Activated naive CD8-positive, alpha-beta T cell treated with anti-CD3 and anti-CD28 coated beads, Interleukin-2, amount 10 ng/mL, durations not matched to agents 7 days and 5 days (primary cell): ENCODE data around the gene ITGAD. TPM values are rescaled to one million over a fixed set of nuclear protein-coding genes. Genes with fewer than 3 reads are reported as not detected.
A peak's percentile ranks its signal among the peaks of the same experiment; 100 is the strongest.
"Not testable (repeated sequence)": the region's sequence is repeated elsewhere in the genome, so short reads cannot be mapped to it uniquely, and the experiment has no call there.

Experiments
- ATAC-seq: fragments of 150-1000 bp; cut with Tn5 transposase; one replicate; pipeline ENCODE4 v1.10.0; 2021; ENCODE audit warnings: low read depth, moderate library complexity
- POLR2A ChIA-PET: fragments of 350-600 bp; sonication (Branson Sonifier 250); formaldehyde crosslinking; loops from one replicate; lab custom pipeline; 2021; ENCODE audit warnings: antibody characterized with exemption; lab: Charles Lee
- DNase-seq: peaks from one replicate; pipeline ENCODE4 v3.0.0; 2021
- H3K27ac Mint-ChIP-seq: one replicate; pipeline ENCODE4 v1.8.0; 2022; ENCODE audit warnings: mild to moderate bottlenecking, mixed read lengths
- H3K27me3 Mint-ChIP-seq: one replicate; pipeline ENCODE4 v1.8.0; 2022; ENCODE audit warnings: mild to moderate bottlenecking, moderate library complexity, mixed read lengths
- H3K36me3 Mint-ChIP-seq: one replicate; pipeline ENCODE4 v1.8.0; 2021; ENCODE audit warnings: mild to moderate bottlenecking, mixed read lengths
- H3K4me1 Mint-ChIP-seq: one replicate; pipeline ENCODE4 v1.8.0; 2021; ENCODE audit warnings: mixed read lengths
- H3K4me3 Mint-ChIP-seq: one replicate; pipeline ENCODE4 v1.8.0; 2022; ENCODE audit warnings: mild to moderate bottlenecking, moderate library complexity, mixed read lengths
- H3K9me3 Mint-ChIP-seq: one replicate; pipeline ENCODE4 v1.8.0; 2021; ENCODE audit warnings: mixed read lengths
- total RNA-seq, 2 experiments: library from RNA; stranded (reverse); gene quantifications; one replicate each; pipeline ENCODE4 v1.2.3, GENCODE V29; 2021

Gene ITGAD
- total RNA-seq, 2 experiments from 2014 or later = 0.09 to 0.28 TPM

DNA sequence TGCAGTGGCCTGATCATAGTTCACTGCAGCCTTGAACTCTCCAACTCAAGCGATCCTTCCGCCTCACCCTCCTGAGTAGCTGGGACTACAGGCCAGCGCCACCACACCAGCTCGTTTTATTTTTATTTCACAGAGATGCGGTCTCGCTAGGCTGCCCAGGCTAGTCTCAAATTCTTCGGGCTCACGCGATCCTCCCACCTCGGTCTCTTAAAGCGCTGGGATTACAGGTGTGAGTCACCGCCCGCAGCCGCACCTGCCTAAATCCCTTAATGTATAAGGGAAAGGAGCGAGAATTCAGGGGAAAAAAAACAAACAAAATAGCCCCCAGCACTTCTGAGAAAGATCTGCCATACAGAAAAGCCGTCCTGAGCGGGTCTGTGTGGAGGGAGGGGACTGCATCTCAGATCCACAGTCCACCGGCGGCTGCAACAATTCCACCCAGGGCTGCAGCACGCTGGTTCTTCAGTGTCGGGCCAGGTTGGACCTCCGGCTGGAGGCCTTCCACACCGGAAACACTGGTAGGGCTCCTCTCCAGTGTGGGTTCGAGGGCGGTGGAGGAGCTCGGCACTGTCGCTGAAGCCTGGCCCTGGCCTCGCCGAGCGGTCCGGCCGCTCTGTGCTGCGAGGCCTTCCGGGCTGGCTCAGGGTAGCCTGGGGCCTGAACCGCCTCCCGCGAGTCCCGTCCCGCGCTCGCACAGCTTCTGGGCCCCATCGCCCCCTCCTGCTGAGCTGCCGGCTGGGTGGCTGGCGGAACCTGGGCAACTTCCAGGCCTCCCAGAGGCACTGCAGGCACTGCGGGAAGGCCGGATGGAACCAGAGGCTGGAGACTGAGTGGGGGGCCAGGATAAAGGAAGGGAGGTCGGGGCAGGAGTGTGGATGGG is 42.4 kb downstream of the ITGAD start:
- H3K4me1 Mint-ChIP-seq = peaks cover 19% of the 10 kb centered on the region
- H3K27ac Mint-ChIP-seq = no peak overlapping the region
- H3K4me3 Mint-ChIP-seq = no peak overlapping the region
- ATAC-seq (no peak), DNase-seq (no peak)
- H3K9me3 Mint-ChIP-seq = no peaks in the 10 kb centered on the region
- no peaks in the 10 kb centered on the region for H3K27me3 Mint-ChIP-seq
- no peaks in the 10 kb centered on the region for H3K36me3 Mint-ChIP-seq
- POLR2A ChIA-PET = no interaction called here

DNA sequence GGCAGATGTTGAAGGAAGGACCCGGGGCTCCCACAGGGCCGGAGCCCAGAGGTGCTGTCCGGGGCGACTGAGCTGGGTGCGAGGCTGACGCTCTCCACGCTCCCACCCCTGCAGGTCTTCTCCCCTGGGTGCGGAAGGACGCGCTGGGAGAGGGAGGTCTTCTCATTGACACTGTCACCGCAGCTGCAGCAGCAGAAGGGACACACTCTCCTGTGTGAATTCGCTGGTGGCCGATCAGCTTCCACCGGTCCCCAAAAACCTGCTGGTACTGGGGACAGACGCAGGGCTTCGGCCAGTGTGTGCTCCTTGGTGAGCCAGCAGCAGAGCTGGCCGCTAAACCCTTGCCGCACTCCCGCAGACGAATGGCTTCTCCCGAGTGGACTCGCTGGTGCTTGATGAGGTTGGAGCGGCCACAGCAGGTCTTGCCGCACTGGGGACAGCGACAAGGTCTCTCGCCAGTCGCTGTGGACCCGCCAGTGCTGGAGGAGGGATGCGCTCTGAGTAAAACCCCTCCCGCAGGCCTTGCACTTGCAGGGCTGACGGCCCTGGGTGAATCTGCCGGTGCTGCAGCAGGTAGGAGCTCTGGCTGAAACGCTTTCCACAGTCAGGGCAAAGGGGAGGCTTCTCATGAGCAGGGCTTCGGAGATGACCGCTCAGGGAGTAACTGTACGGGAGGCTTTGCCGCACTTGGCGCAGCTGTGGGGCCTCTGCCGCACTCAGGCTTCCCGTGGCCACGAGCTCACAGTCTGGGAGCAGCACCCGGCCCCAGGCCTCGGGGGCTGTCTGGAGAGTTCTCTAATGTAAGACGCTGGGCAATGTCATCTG is 43.3 kb downstream of the ITGAD start:
- H3K27ac Mint-ChIP-seq = no peak overlapping the region
- no peak for ATAC-seq
- peaks cover 15% of the 10 kb centered on the region for H3K4me1 Mint-ChIP-seq
- no peaks in the 10 kb centered on the region for H3K9me3 Mint-ChIP-seq
- POLR2A ChIA-PET = interaction anchor here (1.2 kb wide), 1 partner anchor 256 kb away, joined by 3 read pairs; no protein-coding TSS in a partner anchor
- H3K4me3 Mint-ChIP-seq = no peak overlapping the region
- no peak for DNase-seq
- H3K27me3 Mint-ChIP-seq = no peaks in the 10 kb centered on the region
- no peaks in the 10 kb centered on the region for H3K36me3 Mint-ChIP-seq

DNA sequence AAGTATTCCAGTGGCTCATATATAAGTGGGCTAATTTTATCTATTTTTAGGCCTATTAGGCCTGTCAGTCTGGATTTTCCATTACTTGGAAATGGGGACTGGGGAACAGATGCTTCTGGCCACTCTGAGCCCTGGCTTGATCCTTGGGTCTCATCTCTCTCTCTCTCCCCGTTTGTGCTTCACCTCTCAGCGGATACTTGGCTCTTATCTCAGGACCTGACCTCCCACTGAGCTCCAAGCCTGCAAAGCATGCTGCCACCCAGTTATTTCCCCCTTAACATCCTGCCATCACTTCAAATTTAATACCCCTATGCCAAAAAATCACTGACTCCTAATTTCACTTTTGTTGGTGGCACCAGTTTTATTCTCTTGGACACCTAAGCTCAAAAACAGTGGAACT is 45.3 kb downstream of the ITGAD start:
- no peaks in the 10 kb centered on the region for H3K9me3 Mint-ChIP-seq
- no peak for ATAC-seq
- POLR2A ChIA-PET = interaction anchor here (0.5 kb wide), 1 partner anchor 236 kb away, joined by 3 read pairs; no protein-coding TSS in a partner anchor
- no peaks in the 10 kb centered on the region for H3K36me3 Mint-ChIP-seq
- H3K4me1 Mint-ChIP-seq = peaks cover 20% of the 10 kb centered on the region
- H3K27ac Mint-ChIP-seq = no peak overlapping the region
- no peaks in the 10 kb centered on the region for H3K27me3 Mint-ChIP-seq
- no peak for DNase-seq
- no peak overlapping the region for H3K4me3 Mint-ChIP-seq

- H3K9me3 Mint-ChIP-seq, DNase-seq, H3K36me3 Mint-ChIP-seq, H3K27ac Mint-ChIP-seq, H3K27me3 Mint-ChIP-seq, H3K4me3 Mint-ChIP-seq, POLR2A ChIA-PET, ATAC-seq: not testable (repeated sequence)
- peaks cover 18% of the 10 kb centered on the region for H3K4me1 Mint-ChIP-seq
Measured at GRCh38 chr16:31439023-31439422, 45.9 kb downstream of the ITGAD start.

GRCh38 chr16:31439519-31439918 is 46.4 kb downstream of the ITGAD start:
- no peak for ATAC-seq

DNA sequence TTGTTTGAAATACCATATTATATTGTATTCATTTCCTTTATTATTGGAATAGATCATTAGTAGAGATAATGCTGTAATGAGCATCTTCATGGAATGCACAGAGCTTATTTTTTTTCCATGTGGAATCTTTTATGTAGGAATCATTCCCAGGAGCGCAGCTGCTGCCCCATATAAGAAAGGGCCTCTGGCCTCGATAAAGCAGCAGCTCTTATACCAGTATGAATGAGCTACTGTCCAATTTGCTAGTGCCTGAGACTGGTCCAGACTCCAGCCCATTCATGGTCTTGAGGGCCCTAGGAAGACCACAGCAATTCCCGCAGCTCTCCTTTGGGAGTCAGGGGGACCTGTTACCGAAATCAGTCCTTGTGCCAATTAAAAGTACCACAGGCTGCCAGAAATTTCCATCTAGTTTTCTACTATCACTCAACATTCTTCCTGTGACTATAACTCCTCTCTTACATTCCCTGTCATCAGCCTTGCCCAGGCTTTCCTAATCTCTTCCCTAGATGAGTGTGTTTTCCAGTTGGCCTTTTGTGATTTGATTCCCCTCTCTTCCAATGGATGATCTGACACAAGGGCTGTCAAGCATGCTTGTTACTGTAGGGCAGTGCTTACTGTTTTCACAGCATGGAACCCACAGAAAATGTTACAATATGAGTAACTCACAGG is 47.5 kb downstream of the ITGAD start:
- H3K4me1 Mint-ChIP-seq = peaks cover 18% of the 10 kb centered on the region
- POLR2A ChIA-PET = interaction anchor here (0.6 to 1.0 kb wide), 4 partner anchors 12 to 392 kb away, joined by 3 to 7 read pairs (median 4); partner anchors contain the start of gene PYCARD
- H3K27ac Mint-ChIP-seq = no peak overlapping the region
- ATAC-seq = no peak
- no peak overlapping the region for H3K4me3 Mint-ChIP-seq
- H3K27me3 Mint-ChIP-seq = no peaks in the 10 kb centered on the region
- no peak for DNase-seq
- H3K9me3 Mint-ChIP-seq = no peaks in the 10 kb centered on the region
- no peaks in the 10 kb centered on the region for H3K36me3 Mint-ChIP-seq

More at GRCh38 chr16:31439519-31439918, 46.4 kb downstream of the ITGAD start:
- POLR2A ChIA-PET = interaction anchor here (0.8 to 0.9 kb wide), 2 partner anchors 13 to 237 kb away, joined by 3 read pairs; partner anchors contain the start of gene PYCARD
- DNase-seq = no peak
- H3K27me3 Mint-ChIP-seq = no peaks in the 10 kb centered on the region
- no peaks in the 10 kb centered on the region for H3K36me3 Mint-ChIP-seq
- no peaks in the 10 kb centered on the region for H3K9me3 Mint-ChIP-seq
- H3K4me3 Mint-ChIP-seq = no peak overlapping the region
- H3K4me1 Mint-ChIP-seq = peaks cover 18% of the 10 kb centered on the region
- H3K27ac Mint-ChIP-seq = no peak overlapping the region

- H3K36me3 Mint-ChIP-seq = no peaks in the 10 kb centered on the region
- peak overlapping the region; percentile 69 for H3K27ac Mint-ChIP-seq
- ATAC-seq (no peak), DNase-seq (no peak)
- peaks cover 18% of the 10 kb centered on the region for H3K4me1 Mint-ChIP-seq
- H3K9me3 Mint-ChIP-seq = no peaks in the 10 kb centered on the region
- peak overlapping the region; percentile 69 for H3K4me3 Mint-ChIP-seq
- POLR2A ChIA-PET = interaction anchor here (0.6 to 2.0 kb wide), 11 partner anchors 16 to 299 kb away, joined by 3 to 11 read pairs (median 6); partner anchors contain the start of genes FUS and PYCARD
- H3K27me3 Mint-ChIP-seq = no peaks in the 10 kb centered on the region
Measured at GRCh38 chr16:31441956-31442355, 48.8 kb downstream of the ITGAD start.

GRCh38 chr16:31445931-31446330 is 52.8 kb downstream of the ITGAD start:
- ATAC-seq = not testable (repeated sequence)

DNA sequence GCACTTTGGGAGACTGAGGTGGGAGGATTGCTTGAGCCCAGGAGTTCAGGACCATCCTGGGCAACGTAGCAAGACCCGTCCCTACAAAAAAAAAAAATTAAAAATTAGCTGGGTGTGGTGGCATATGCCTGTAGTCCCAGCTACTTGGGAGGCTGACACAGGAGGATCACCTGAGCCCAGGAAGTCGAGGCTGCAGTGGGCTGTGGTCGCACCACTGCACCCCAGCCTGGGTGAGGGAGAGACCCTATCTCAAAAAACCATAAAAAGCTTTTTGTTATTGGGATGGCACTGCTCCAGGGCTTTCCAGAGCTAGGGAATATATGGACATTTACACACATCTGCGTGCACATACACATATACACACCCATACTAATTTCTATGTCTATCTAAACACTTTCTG is 58.1 kb downstream of the ITGAD start:
- H3K36me3 Mint-ChIP-seq = peaks cover 9% of the 10 kb centered on the region
- POLR2A ChIA-PET = interaction anchor here (0.8 to 1.0 kb wide), 2 partner anchors 9 to 377 kb away, joined by 3 read pairs; partner anchors contain the start of genes ZNF646 and ZNF668
- no peaks in the 10 kb centered on the region for H3K27me3 Mint-ChIP-seq
- ATAC-seq (no peak), DNase-seq (no peak)
- no peaks in the 10 kb centered on the region for H3K9me3 Mint-ChIP-seq
- H3K4me1 Mint-ChIP-seq = peaks cover 27% of the 10 kb centered on the region
- H3K27ac Mint-ChIP-seq = peak overlapping the region; percentile 3
- H3K4me3 Mint-ChIP-seq = no peak overlapping the region

More at GRCh38 chr16:31445931-31446330, 52.8 kb downstream of the ITGAD start:
- H3K36me3 Mint-ChIP-seq, H3K4me1 Mint-ChIP-seq, H3K27ac Mint-ChIP-seq, H3K4me3 Mint-ChIP-seq, DNase-seq, H3K9me3 Mint-ChIP-seq, H3K27me3 Mint-ChIP-seq: not testable (repeated sequence)
- POLR2A ChIA-PET = interaction anchor here (0.7 to 1.1 kb wide), 2 partner anchors 61 to 245 kb away, joined by 3 to 5 read pairs; no protein-coding TSS in a partner anchor

GRCh38 chr16:31451681-31452351 is 58.7 kb downstream of the ITGAD start:
- POLR2A ChIA-PET = interaction anchor here (0.6 to 1.0 kb wide), 4 partner anchors 9 to 378 kb away, joined by 3 read pairs; partner anchors contain the start of genes ZNF646 and ZNF668
- Mint-ChIP-seq H3K27me3 (no peaks in the 10 kb centered on the region), H3K27ac (no peak overlapping the region), H3K4me3 (no peak overlapping the region), H3K4me1 (peaks cover 30% of the 10 kb centered on the region), H3K36me3 (peaks cover 11% of the 10 kb centered on the region), H3K9me3 (no peaks in the 10 kb centered on the region)
- no peak for ATAC-seq
- no peak for DNase-seq

DNA sequence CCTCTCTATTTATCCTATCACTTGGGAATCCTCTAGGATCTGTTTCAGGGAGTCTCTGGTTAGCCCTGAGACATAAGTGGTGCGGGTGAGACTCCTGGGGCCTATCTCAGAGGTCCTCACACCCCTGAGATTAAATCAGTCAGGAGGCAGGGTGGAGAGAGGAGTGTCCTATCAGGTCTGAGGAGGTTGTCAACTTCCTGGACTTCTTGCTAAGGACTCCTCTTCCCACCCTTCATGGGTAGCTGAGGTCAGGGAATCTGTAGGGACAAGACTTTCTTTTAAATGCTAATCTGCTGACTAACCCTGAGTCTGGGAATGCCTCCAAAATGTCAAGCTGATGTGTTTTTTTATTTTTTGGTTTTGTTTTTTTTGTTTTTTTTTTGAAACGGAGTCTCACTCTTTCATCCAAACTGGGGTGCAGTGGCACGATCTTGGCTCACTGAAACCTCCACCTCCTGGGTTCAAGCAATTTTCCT is 59.5 kb downstream of the ITGAD start:
- H3K36me3 Mint-ChIP-seq = peaks cover 13% of the 10 kb centered on the region
- DNase-seq = no peak
- H3K27me3 Mint-ChIP-seq = no peaks in the 10 kb centered on the region
- no peak for ATAC-seq
- POLR2A ChIA-PET = interaction anchor here (0.7 kb wide), 1 partner anchor 13 kb away, joined by 3 read pairs; no protein-coding TSS in a partner anchor
- peaks cover 33% of the 10 kb centered on the region for H3K4me1 Mint-ChIP-seq
- peak overlapping the region; percentile 51 for H3K27ac Mint-ChIP-seq
- H3K4me3 Mint-ChIP-seq = no peak overlapping the region
- no peaks in the 10 kb centered on the region for H3K9me3 Mint-ChIP-seq
